NCI-H1105 treated with DMSO at 0.1 percent for 48 hours (cell line): ENCODE data around the gene FES.
"Not testable (repeated sequence)": the region's sequence is repeated elsewhere in the genome, so short reads cannot be mapped to it uniquely, and the experiment has no call there.

Source experiments
- DNase-seq: peaks from one replicate; lab custom pipeline; 2025; lab: John Stamatoyannopoulos, UW

Gene FES

GRCh38 chr15:90883976-90884718, at the start of gene FES:
Gene FES (plus strand): TSS chr15:90884504. CDS start chr15:90885046, 542 bp downstream.
- no peak for DNase-seq

- DNase-seq: no peak
Measured at GRCh38 chr15:90834626-90835025, 49.7 kb upstream of the FES start.

- DNase-seq: no peak
Measured at GRCh38 chr15:90836296-90836871, 47.9 kb upstream of the FES start.

GRCh38 chr15:90837094-90837493, 47.2 kb upstream of the FES start:
- no peak for DNase-seq

- DNase-seq: no peak
Measured at GRCh38 chr15:90838139-90838538, 46.2 kb upstream of the FES start.

- no peak for DNase-seq
Measured at GRCh38 chr15:90838544-90838943, 45.8 kb upstream of the FES start.

GRCh38 chr15:90839187-90840071, 44.9 kb upstream of the FES start:
- no peak for DNase-seq

- DNase-seq: no peak
Measured at GRCh38 chr15:90840157-90840855, 44.0 kb upstream of the FES start.

GRCh38 chr15:90840954-90841353, 43.4 kb upstream of the FES start:
- DNase-seq: no peak

GRCh38 chr15:90844696-90845095, 39.6 kb upstream of the FES start:
- no peak for DNase-seq

GRCh38 chr15:90845201-90845949, 38.9 kb upstream of the FES start:
- DNase-seq: no peak

GRCh38 chr15:90849424-90849823, 34.9 kb upstream of the FES start:
- not testable (repeated sequence) for DNase-seq

- no peak for DNase-seq
Measured at GRCh38 chr15:90851114-90851513, 33.2 kb upstream of the FES start.

- no peak for DNase-seq
Measured at GRCh38 chr15:90851940-90852339, 32.4 kb upstream of the FES start.

GRCh38 chr15:90855139-90855538, 29.2 kb upstream of the FES start:
- no peak for DNase-seq

- DNase-seq: no peak
Measured at GRCh38 chr15:90857337-90857736, 27.0 kb upstream of the FES start.

GRCh38 chr15:90857883-90858443, 26.3 kb upstream of the FES start:
- no peak for DNase-seq

- no peak for DNase-seq
Measured at GRCh38 chr15:90859234-90860131, 24.8 kb upstream of the FES start.

GRCh38 chr15:90860450-90860849, 23.9 kb upstream of the FES start:
- DNase-seq: no peak
